Lower leg skin (tissue), 4 donors: ENCODE measurements around the gene ADGRD1. TPM values are rescaled to one million over a fixed set of nuclear protein-coding genes. Genes with fewer than 3 reads are reported as not detected.
A peak's percentile ranks its signal among the peaks of the same experiment; 100 is the strongest.

Experiments
- DNase-seq, 2 donors: peaks; one replicate each; pipeline ENCODE4 v3.0.0-alpha.2; 2019; ENCODE audit warnings: low spot score in 2 of 2
- H3K4me3 ChIP-seq: fragments of 200-600 bp; sonication (generic); 2 replicates; pipeline ENCODE4 v1.5.1; 2017; ENCODE audit warnings: mild to moderate bottlenecking, low read depth; ENCODE audit not compliant: poor library complexity, severe bottlenecking
- CTCF ChIP-seq, 3 donors: fragments of 450-650 bp; IDR thresholded peaks; one replicate each; pipeline ENCODE4 v1.5.1; 2016; ENCODE audit warnings: antibody characterized with exemption in 3 of 3, mild to moderate bottlenecking in 3 of 3, moderate library complexity in 2 of 3
- POLR2A ChIP-seq, 2 donors: fragments of 450-650 bp; IDR thresholded peaks; one replicate each; pipeline ENCODE4 v1.6.1; 2016 to 2017; ENCODE audit warnings: antibody characterized with exemption in 2 of 2, mild to moderate bottlenecking in 1 of 2, moderate library complexity in 1 of 2
- WGBS, 2 donors: methylation state at CpG; one replicate each; pipeline ENCODE4 v1.1.5; 2018; 5-methylcytosine and 5-hydroxymethylcytosine counted together
- intact Hi-C: fragments of 100-400 bp; cut with DNase I; formaldehyde crosslinking; loops from one replicate; pipeline ENCODE4 v1.15.0; 2023; ENCODE audit warnings: low total_unique reads
- total RNA-seq, 4 donors: library from RNA; depleted of rRNA; stranded (reverse); fragments of >200 nt; gene quantifications; one replicate each; pipeline ENCODE4 v1.1.0, GENCODE V29; 2016

ADGRD1 gene
- total RNA-seq, 4 donors from 2014 or later = 8.3 to 11.6 (median 8.9) TPM

- WGBS, 2 donors = 80 to 83% methylated on average over 8 of the region's 8 CpGs
- TF ChIP-seq POLR2A (IDR thresholded peaks at IDR 0.05) (no peak), CTCF (IDR thresholded peaks at IDR 0.05) (no peak)
- DNase-seq = no peak
Observed at GRCh38 chr12:130960787-130961186, 7.1 kb downstream of the ADGRD1 start.

GRCh38 chr12:130961921-130962451 is 8.3 kb downstream of the ADGRD1 start:
- DNase-seq = no peak
- 40 to 60% methylated on average over 9 of the region's 9 CpGs for WGBS, 2 donors

More at GRCh38 chr12:130960787-130961186, 7.1 kb downstream of the ADGRD1 start:
- H3K4me3 ChIP-seq = no peak overlapping the region
- intact Hi-C loops = no loop called here

GRCh38 chr12:130965214-130965613 is 11.5 kb downstream of the ADGRD1 start:
- DNase-seq = no peak
- intact Hi-C loops = no loop called here
- no peak for TF ChIP-seq CTCF (IDR thresholded peaks at IDR 0.05)
- no peak for TF ChIP-seq POLR2A (IDR thresholded peaks at IDR 0.05)
- WGBS, 2 donors = 61 to 64% methylated on average over 6 of the region's 6 CpGs
- no peak overlapping the region for H3K4me3 ChIP-seq

More at GRCh38 chr12:130961921-130962451, 8.3 kb downstream of the ADGRD1 start:
- no peak for TF ChIP-seq CTCF (IDR thresholded peaks at IDR 0.05)
- TF ChIP-seq POLR2A (IDR thresholded peaks at IDR 0.05) = no peak
- intact Hi-C loops = no loop called here
- H3K4me3 ChIP-seq = no peak overlapping the region

- TF ChIP-seq POLR2A (IDR thresholded peaks at IDR 0.05) (no peak), CTCF (IDR thresholded peaks at IDR 0.05) (no peak)
- intact Hi-C loops = no loop called here
- WGBS, 2 donors = 82 to 85% methylated on average over 2 of the region's 2 CpGs
- DNase-seq = no peak
- H3K4me3 ChIP-seq = no peak overlapping the region
Observed at GRCh38 chr12:130965668-130966067, 12.0 kb downstream of the ADGRD1 start.

GRCh38 chr12:130966443-130967030 is 12.8 kb downstream of the ADGRD1 start:
- TF ChIP-seq CTCF (IDR thresholded peaks at IDR 0.05) (no peak), POLR2A (IDR thresholded peaks at IDR 0.05) (no peak)
- WGBS, 2 donors = 91% methylated on average over 15 of the region's 15 CpGs
- DNase-seq = peak in 1 of 2 donors; percentile 72
- no peak overlapping the region for H3K4me3 ChIP-seq
- intact Hi-C loops = no loop called here

GRCh38 chr12:130967636-130968035 is 13.9 kb downstream of the ADGRD1 start:
- H3K4me3 ChIP-seq = no peak overlapping the region
- intact Hi-C loops = no loop called here
- peak in 1 of 2 donors; percentile 71 for DNase-seq
- TF ChIP-seq POLR2A (IDR thresholded peaks at IDR 0.05) = no peak
- TF ChIP-seq CTCF (IDR thresholded peaks at IDR 0.05) = no peak
- WGBS, 2 donors = 82 to 90% methylated on average over 16 of the region's 16 CpGs
